ENCODE results near the gene TBCK.
A peak's percentile ranks its signal among the peaks of the same experiment; 100 is the strongest.
"Not testable (repeated sequence)": the region's sequence is repeated elsewhere in the genome, so short reads cannot be mapped to it uniquely, and the experiment has no call there.

Gene TBCK

GRCh38 chr4:106208481-106209460, 107.2 kb downstream of the TBCK start:
- DNase-seq, result no peak

DNA sequence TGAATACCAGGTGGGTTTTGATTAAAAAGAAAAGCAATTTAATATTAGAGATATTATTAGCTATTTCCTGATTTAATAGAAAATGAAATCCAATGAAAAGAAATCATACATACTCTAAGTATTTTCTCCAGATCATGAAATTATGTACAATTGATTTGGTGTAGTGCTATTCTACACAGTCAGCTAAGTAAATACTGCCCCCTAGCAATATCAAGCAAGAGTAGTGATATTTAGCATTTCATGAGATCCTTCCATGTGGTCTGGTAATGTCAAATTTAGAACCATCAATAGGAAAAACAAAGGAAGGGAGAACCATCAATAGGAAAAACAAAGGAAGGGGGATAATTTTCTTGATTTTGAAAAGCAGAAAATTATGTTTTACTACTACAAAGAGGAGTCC, 114.6 kb downstream of the TBCK start:
- DNase-seq, result no peak

DNA sequence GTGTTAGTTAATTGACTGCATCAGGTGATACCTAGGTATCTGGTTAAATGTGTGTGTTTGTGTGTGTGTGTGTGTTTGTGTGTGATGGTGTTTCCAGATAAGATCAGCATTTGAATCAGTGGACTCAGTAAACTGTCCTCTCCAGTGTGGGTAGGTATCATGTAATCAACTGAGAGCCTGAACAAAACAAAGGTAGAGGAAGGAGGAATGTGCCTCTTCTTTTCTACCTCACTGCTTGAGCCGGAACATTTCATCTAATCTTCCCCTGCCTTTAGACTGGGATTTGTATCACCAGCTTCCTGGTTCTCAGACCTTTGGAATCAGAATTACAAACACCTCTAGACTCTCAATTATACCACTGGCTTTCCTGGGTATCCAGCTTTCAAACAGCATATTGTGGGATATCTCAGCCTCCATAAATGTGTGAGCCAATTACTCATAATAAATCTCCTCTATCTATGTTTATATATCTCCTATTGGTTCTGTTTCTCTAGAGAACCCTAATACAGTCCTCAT, 120.5 kb downstream of the TBCK start:
- DNase-seq, result no peak

- no peak for DNase-seq
These were observed 121.2 kb downstream of the TBCK start for GRCh38 chr4:106194801-106195200.

DNA sequence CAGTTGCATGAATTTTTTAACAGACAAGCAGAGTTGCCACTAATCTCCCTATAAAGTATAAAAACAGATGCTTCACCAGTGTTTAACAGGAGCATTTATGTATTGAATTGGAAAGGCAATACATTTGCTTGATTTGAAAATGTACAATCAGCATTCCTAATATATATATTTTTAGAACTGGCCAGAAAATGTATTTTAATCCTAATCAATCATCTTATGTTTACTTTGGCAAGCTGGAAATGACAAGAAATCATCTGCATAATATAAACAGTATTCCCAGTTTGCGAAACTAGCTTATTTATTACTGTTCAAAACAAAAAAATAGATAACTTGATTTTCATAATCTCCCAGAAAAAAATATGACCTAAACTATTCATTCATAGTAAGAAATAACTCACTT, 123.9 kb downstream of the TBCK start:
- no peak for DNase-seq

DNA sequence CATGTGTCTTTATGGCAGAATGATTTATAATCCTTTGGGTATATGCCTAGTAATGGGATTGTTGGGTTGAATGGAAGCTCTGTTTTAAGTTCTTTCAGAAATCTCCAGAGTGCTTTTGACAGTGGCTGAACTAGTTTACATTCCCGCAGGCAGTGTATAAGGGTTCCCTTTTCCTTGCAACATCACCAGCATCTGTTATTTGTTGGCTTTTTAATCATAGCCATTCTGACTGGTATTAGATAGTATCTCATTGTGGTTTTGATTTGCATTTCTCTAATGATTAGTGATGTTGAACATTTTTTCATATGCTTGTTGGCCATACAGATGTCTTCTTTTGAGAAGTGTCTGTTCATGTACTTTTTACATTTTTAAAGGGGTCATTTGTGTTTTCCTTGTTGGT, 129.8 kb downstream of the TBCK start:
- no peak for DNase-seq

GRCh38 chr4:106183551-106183950, 132.5 kb downstream of the TBCK start:
- DNase-seq, result no peak

GRCh38 chr4:106172861-106173260, 143.1 kb downstream of the TBCK start:
- DNase-seq, result peak; percentile 10

- no peak for DNase-seq
These were observed 150.5 kb downstream of the TBCK start for GRCh38 chr4:106165351-106166010.

- no peak for DNase-seq
These were observed 153.7 kb downstream of the TBCK start for GRCh38 chr4:106162278-106162677.

- no peak for DNase-seq
These were observed 155.4 kb downstream of the TBCK start for GRCh38 chr4:106160560-106160959.

- no peak for DNase-seq
These were observed 166.1 kb downstream of the TBCK start for GRCh38 chr4:106149911-106150310.

- peak; percentile 58 for DNase-seq
These were observed 167.0 kb downstream of the TBCK start for GRCh38 chr4:106149026-106149425.

GRCh38 chr4:106142616-106143127, 173.3 kb downstream of the TBCK start:
- no peak for DNase-seq

DNA sequence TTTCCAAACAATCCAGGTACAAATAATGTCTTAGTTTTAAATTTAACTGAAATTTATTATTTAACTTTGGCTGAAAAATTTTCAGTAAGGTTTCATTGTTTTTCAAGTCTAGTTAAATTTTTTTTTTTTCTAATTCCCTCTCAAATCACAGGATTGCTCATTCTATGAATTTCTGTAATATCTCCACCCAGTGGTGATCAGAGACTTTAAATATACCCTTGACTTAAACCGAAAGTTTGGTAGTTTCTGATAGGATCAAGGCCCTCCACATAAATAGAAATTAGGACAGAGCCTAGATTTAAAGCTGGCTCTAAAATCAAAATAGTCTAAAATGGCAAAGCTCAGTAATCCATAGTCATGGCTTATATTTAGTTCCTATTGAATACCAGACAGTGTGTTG, 175.4 kb downstream of the TBCK start:
- no peak for DNase-seq

DNA sequence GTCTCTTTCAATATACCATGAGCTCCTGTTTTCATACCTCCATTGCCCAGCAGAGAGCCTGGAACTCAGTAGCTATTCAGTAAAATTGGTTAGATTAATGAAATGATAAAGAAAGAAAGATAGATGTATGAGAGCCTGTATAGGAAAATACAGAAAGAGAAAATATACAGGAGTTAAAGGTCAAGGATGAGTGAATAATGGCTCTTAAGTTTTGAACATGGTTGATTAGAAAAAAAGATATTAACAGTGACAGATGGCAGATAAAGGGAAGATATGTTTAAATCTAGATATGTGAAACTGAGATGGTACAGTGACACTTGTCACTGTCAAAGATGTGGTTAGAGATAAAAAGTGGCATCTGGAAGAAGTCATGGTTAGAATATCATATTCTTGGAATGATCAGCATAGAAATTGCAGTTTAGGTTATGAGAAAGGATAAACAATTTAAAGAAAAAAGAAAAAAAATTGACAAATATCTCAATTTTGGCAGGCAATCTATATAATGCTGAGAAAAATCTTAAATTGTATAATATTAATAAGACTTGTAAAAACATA, 179.2 kb downstream of the TBCK start:
- DNase-seq, result no peak

DNA sequence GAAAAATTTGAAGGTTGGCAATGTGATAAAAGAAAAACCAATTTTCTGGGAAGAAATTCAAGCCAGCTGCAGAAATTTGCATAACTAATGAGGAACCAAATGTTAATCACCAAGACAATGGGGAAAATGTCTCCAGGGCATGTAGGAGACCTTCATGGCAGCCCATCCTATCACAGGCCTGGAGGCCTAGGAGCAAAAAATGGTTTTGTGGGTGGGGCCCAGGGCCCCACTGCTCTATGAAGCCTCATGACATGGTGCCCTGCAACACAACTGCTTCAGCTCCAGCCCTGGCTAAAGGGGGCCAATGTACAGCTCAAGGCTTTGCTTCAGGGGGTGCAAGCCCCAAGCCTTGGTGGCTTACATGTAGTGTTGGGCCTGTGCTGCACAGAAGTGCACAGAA, 184.0 kb downstream of the TBCK start:
- DNase-seq, result no peak

DNA sequence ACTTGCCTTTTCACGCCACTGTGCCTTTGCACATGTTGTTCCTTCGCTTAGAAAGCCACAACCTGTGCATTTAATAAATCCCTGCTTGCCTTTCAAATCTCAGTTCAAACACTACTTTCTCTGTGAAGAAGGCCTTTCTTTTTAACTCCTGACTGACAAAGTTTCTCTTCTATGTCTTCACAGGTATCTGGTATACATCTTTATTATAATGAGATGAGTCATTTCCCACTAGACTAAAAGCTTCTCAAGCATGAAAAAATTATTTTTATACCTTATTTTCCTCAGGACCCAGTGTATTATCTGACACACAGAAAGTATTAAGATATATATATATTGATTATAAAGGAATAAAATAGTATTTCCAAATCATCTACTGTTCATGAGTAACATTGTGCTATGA, 189.9 kb downstream of the TBCK start:
- DNase-seq, result no peak

DNA sequence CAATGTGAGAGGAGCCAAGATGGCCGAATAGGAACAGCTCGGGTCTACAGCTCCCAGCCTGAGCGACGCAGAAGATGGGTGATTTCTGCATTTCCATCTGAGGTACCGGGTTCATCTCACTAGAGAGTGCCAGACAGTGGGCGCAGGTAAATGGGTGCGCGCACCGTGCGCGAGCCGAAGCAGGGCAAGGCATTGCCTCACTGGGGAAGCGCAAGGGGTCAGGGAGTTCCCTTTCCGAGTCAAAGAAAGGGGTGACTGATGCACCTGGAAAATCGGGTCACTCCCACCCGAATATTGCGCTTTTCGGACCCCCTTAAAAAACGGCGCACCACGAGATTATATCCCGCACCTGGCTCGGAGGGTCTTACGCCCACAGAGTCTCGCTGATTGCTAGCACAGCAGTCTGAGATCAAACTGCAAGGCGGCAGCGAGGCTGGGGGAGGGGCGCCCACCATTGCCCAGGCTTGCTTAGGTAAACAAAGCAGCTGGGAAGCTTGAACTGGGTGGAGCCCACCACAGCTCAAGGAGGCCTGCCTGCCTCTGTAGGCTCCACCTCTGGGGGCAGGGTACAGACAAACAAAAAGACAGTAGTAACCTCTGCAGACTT, 196.0 kb downstream of the TBCK start:
- not testable (repeated sequence) for DNase-seq

DNA sequence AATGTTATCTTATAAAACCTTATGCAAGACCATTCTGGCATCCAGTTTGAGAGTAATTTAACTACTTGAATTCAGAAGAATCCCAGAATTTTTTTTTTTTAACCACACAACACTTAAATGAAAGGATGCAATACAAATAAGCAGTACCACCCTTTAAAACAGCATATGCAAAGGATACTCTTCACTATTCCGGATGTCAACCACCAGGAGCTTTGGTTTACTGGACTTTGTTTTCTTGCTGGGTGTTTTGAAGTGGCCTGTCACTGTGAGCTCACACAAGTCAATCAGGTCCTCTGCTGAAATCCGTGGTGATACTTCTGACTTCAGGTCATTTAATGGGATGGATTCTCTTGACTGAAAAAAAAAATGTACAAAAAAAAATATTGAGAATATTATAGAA, 200.0 kb downstream of the TBCK start:
- peak; percentile 11 for DNase-seq

- no peak for DNase-seq
These were observed 201.7 kb downstream of the TBCK start for GRCh38 chr4:106114270-106114669.

DNA sequence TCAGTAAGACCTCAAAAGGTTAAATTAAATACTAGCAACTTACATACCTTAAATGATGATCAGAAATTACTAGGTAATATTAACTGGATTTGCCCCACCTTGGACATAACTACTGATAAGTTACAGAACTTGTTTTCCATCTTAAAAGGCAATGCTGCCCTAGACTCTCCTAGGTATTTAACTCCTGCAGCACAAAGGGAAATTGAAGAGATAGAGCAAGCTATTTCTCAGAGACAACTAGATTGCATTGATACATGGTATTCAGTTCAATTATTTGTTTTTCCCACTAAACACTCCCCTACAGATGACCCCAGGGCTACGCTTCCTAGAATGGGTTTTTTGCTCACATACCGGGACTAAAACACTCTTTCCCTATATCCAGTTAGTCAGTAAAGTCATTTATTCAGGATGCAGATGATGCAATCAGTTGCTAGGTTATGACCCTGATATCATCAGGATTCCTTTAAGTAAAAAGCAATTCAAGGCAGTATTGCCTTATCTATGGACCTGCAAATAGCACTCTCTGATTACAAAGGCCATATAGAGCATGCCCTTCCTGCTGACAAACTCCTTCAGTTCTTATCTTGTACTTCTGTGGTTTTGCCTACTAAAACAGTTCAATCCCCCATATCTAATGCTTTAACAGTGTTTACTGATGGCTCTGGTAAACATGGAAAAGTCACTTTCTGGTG, 204.1 kb downstream of the TBCK start:
- DNase-seq, result peak; percentile 2

Data from NCI-H226 (cell line).